Fibroblast of lung (primary cell): ENCODE measurements around the gene FRA10AC1. TPM values are rescaled to one million over a fixed set of nuclear protein-coding genes. Genes with fewer than 3 reads are reported as not detected.
A peak's percentile ranks its signal among the peaks of the same experiment; 100 is the strongest.
"Not testable (repeated sequence)": the region's sequence is repeated elsewhere in the genome, so short reads cannot be mapped to it uniquely, and the experiment has no call there.

ENCODE experiments used
- DNase-seq, 2 donors: peaks; one replicate each; pipeline versions ENCODE4 v3.0.0 to v3.0.0-alpha.2; 2010; ENCODE audit warnings: low read depth in 2 of 2
- H2AFZ ChIP-seq: 2 replicates; pipeline ENCODE4 v1.5.1; 2012; ENCODE audit warnings: low read length, control low read depth, inconsistent platforms
- H3K27ac ChIP-seq: 2 replicates; pipeline ENCODE4 v1.5.1; 2011; ENCODE audit warnings: low read length, control low read depth; ENCODE audit not compliant: insufficient read depth
- H3K27me3 ChIP-seq: 2 replicates; pipeline ENCODE4 v1.5.1; 2011; ENCODE audit warnings: mild to moderate bottlenecking, low read length; ENCODE audit not compliant: control insufficient read depth, insufficient read depth
- H3K36me3 ChIP-seq: 2 replicates; pipeline ENCODE4 v1.5.1; 2011; ENCODE audit warnings: low read length; ENCODE audit not compliant: control insufficient read depth, insufficient read depth
- H3K4me1 ChIP-seq: 2 replicates; pipeline ENCODE4 v1.5.1; 2011; ENCODE audit warnings: low read length; ENCODE audit not compliant: control insufficient read depth, insufficient read depth; ENCODE audit errors: extremely low read depth
- H3K4me2 ChIP-seq: 2 replicates; pipeline ENCODE4 v1.5.1; 2011; ENCODE audit warnings: low read length, control low read depth; ENCODE audit not compliant: insufficient read depth; ENCODE audit errors: extremely low read depth
- H3K4me3 ChIP-seq, 4 experiments: fragments of 200-600 bp in 1 of 4; sonication (generic) in 1 of 4; replicated peaks in 1 of 4; 2 replicates each; pipeline ENCODE4 v1.5.1; 2011 to 2016; ENCODE audit warnings: low read length in 4 of 4, low read depth in 3 of 4, mild to moderate bottlenecking in 3 of 4, control low read depth in 2 of 4, inconsistent platforms in 1 of 4, mixed read lengths in 1 of 4; ENCODE audit not compliant: insufficient read depth in 1 of 4; ENCODE audit errors: control extremely low read depth in 1 of 4
- H3K79me2 ChIP-seq: 2 replicates; pipeline ENCODE4 v1.5.1; 2012; ENCODE audit warnings: mild to moderate bottlenecking, low read length, inconsistent platforms; ENCODE audit not compliant: control insufficient read depth, insufficient read depth
- H3K9ac ChIP-seq: 2 replicates; pipeline ENCODE4 v1.5.1; 2011; ENCODE audit warnings: mild to moderate bottlenecking, low read length, control low read depth; ENCODE audit not compliant: insufficient read depth
- H3K9me3 ChIP-seq: 2 replicates; pipeline ENCODE4 v1.5.1; 2012; ENCODE audit warnings: low read depth, low read length; ENCODE audit not compliant: control insufficient read depth, insufficient read depth
- H4K20me1 ChIP-seq: 2 replicates; pipeline ENCODE4 v1.5.1; 2011; ENCODE audit warnings: low read length; ENCODE audit not compliant: control insufficient read depth, insufficient read depth; ENCODE audit errors: extremely low read depth
- EZH2 ChIP-seq: IDR thresholded peaks from 2 replicates; pipeline ENCODE4 v1.5.1; 2012; ENCODE audit warnings: low read length, control low read depth, mild to moderate bottlenecking; ENCODE audit errors: missing control alignments
- polyA plus RNA-seq, 2 donors: library from polyadenylated mRNA; depleted of rRNA in 1 of 2; stranded (reverse) in 1 of 2; unstranded in 1 of 2; fragments of >200 nt; gene quantifications; 2 replicates each; pipeline ENCODE4 v1.2.1, GENCODE V29; 2011 to 2012; ENCODE audit warnings: missing spikeins in 1 of 2
- total RNA-seq: library from RNA; depleted of rRNA; stranded (reverse); fragments of >200 nt; gene quantifications from 2 replicates; pipeline ENCODE4 v1.2.1, GENCODE V29; 2014
- TF ChIP-seq, protein P1 (sequence below), 2 donors: IDR thresholded peaks in 1 of 2; conservative IDR thresholded peaks in 1 of 2; 1 replicate in 1 of 2; 2 replicates in 1 of 2; pipeline ENCODE4 v1.5.1; 2011 to 2012; ENCODE audit warnings: low read length in 2 of 2, control low read depth in 1 of 2, inconsistent platforms in 1 of 2, low read depth in 1 of 2, mild to moderate bottlenecking in 1 of 2

The FRA10AC1 gene
- total and polyA plus RNA-seq, 2 donors (not counting 1 experiment from before 2014, with no cell fraction given): 7.1 to 9.4 TPM

DNA sequence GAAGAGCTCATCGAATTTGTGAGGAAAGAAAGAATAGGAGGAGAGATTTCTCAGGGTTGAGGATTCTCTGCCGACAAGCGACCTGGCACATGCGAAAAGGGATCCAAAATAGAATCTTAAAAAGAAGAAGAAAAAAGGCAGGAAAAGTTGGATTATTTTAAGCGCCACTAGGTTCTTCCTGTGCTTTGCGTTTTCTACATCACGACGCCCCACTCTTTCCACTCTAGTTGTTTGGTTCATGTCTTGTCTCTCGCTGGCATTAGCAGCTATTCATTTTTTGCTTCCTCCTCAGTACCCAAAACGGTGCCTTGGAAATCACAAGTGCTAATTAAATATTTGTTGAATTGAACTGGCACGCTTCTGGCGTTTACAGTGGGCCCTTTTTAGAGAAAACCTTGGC, 674 bp upstream of the FRA10AC1 start:
- H3K4me2 ChIP-seq: peak overlapping the region; percentile 79
- peak overlapping the region; percentile 82 for H3K27ac ChIP-seq
- H3K9me3 ChIP-seq: no peaks in the 10 kb centered on the region
- peak overlapping the region; percentile 63 for H3K9ac ChIP-seq
- peaks cover 5% of the 10 kb centered on the region for H3K79me2 ChIP-seq
- DNase-seq: peak; percentile 7 to 32
- peaks cover 9% of the 10 kb centered on the region for H3K4me1 ChIP-seq
- no peak for TF ChIP-seq EZH2
- TF ChIP-seq, protein P1, sequence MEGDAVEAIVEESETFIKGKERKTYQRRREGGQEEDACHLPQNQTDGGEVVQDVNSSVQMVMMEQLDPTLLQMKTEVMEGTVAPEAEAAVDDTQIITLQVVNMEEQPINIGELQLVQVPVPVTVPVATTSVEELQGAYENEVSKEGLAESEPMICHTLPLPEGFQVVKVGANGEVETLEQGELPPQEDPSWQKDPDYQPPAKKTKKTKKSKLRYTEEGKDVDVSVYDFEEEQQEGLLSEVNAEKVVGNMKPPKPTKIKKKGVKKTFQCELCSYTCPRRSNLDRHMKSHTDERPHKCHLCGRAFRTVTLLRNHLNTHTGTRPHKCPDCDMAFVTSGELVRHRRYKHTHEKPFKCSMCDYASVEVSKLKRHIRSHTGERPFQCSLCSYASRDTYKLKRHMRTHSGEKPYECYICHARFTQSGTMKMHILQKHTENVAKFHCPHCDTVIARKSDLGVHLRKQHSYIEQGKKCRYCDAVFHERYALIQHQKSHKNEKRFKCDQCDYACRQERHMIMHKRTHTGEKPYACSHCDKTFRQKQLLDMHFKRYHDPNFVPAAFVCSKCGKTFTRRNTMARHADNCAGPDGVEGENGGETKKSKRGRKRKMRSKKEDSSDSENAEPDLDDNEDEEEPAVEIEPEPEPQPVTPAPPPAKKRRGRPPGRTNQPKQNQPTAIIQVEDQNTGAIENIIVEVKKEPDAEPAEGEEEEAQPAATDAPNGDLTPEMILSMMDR (conservative IDR thresholded peaks at IDR 0.05 in 1 of 2, IDR thresholded peaks at IDR 0.05 in 1 of 2; ENCODE audit: low read depth in 1 of 2, low read length in 2 of 2): no peak
- no peaks in the 10 kb centered on the region for H3K27me3 ChIP-seq
- H4K20me1 ChIP-seq: no peaks in the 10 kb centered on the region
- peak overlapping the region; percentile 99 for H2AFZ ChIP-seq
- H3K36me3 ChIP-seq: no peaks in the 10 kb centered on the region
- peak overlapping the region; percentile 83 to 91 (median 84) for H3K4me3 ChIP-seq

DNA sequence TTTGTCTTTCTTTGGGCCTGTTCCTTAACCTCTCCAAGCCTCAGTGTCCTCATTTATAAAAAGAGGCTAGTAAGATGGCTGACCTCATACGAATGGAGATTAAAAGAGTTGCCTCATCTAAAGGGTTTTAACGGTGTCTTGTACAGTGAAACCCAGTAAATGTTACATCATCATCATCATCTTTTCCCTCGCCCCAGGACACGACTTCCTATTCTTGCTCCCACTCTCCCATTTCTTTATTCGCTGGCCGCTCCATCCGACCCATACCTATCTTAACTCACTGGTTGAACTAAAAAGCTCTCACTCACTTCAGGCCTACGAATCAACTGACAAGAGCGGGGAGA, 554 bp downstream of the FRA10AC1 start:
- Histone ChIP-seq H3K4me1 (peaks cover 9% of the 10 kb centered on the region), H3K36me3 (no peaks in the 10 kb centered on the region), H3K9me3 (no peaks in the 10 kb centered on the region), H3K9ac (peak overlapping the region; percentile 79), H4K20me1 (no peaks in the 10 kb centered on the region), H2AFZ (peak overlapping the region; percentile 84), H3K79me2 (peaks cover 5% of the 10 kb centered on the region), H3K4me3 (peak overlapping the region; percentile 53 to 84 (median 70)), H3K27me3 (no peaks in the 10 kb centered on the region), H3K4me2 (peak overlapping the region; percentile 89), H3K27ac (peak overlapping the region; percentile 81)
- DNase-seq: peak; percentile 54 to 62
- no peak for TF ChIP-seq EZH2
- TF ChIP-seq, protein P1 (conservative IDR thresholded peaks at IDR 0.05 in 1 of 2, IDR thresholded peaks at IDR 0.05 in 1 of 2; ENCODE audit: low read depth in 1 of 2, low read length in 2 of 2): no peak

DNA sequence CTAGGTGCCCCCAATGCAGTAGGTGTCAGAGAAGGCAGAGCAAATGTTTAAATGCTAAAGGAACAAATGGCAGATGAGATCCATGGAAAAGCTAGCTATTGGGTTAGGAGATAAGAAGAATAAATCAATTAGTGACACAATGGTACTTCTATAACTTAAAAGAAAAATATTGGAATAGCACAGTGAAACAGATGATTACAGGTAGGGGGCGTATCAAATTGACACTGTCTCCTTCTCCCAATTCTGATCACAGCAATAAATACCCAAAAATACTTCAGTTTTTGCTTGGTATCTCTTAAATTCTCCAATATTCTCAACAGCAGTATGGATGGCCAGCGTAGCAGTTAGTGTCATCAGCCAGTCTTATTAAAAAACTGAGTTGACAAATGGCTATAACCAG, 5.2 kb downstream of the FRA10AC1 start:
- H3K36me3 ChIP-seq: no peaks in the 10 kb centered on the region
- no peak overlapping the region for H3K27ac ChIP-seq
- no peak overlapping the region for H2AFZ ChIP-seq
- H4K20me1 ChIP-seq: no peaks in the 10 kb centered on the region
- no peak overlapping the region for H3K9ac ChIP-seq
- no peak for TF ChIP-seq EZH2
- TF ChIP-seq, protein P1 (conservative IDR thresholded peaks at IDR 0.05 in 1 of 2, IDR thresholded peaks at IDR 0.05 in 1 of 2; ENCODE audit: low read depth in 1 of 2, low read length in 2 of 2): no peak
- H3K4me1 ChIP-seq: peaks cover 7% of the 10 kb centered on the region
- H3K79me2 ChIP-seq: peaks cover 5% of the 10 kb centered on the region
- H3K9me3 ChIP-seq: no peaks in the 10 kb centered on the region
- H3K4me3 ChIP-seq: no peak overlapping the region
- H3K27me3 ChIP-seq: no peaks in the 10 kb centered on the region
- DNase-seq: no peak
- no peak overlapping the region for H3K4me2 ChIP-seq

DNA sequence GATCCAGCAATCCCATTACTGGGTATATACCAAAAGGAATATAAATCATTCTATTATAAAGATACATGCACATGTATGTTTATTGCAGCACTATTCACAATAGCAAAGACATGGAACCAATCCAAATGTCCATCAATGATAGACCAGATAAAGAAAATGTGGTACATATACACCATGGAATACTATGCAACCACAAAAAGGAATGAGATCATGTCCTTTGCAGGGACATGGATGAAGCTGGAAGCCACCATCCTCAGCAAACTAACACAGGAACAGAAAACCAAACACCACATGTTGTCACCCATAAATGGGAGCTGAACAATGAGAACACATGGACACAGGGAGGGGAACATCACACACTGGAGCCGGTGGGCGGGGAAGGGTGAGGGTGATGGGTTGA, 5.8 kb downstream of the FRA10AC1 start:
- H3K9me3 ChIP-seq, H3K9ac ChIP-seq, H3K27ac ChIP-seq, H2AFZ ChIP-seq, H3K27me3 ChIP-seq, H3K36me3 ChIP-seq, H3K79me2 ChIP-seq, H3K4me3 ChIP-seq, H3K4me1 ChIP-seq, H3K4me2 ChIP-seq, H4K20me1 ChIP-seq, DNase-seq: not testable (repeated sequence)
